Measurements from ENCODE around the gene PID1.

PID1 gene

GRCh38 chr2:229118927-229119326 is 152.2 kb downstream of the PID1 start:
- no peak for DNase-seq (ENCODE audit: low read depth in 2 of 2)

GRCh38 chr2:229118336-229118735 is 152.8 kb downstream of the PID1 start:
- DNase-seq (ENCODE audit: low read depth in 2 of 2), result no peak

- no peak for DNase-seq (ENCODE audit: low read depth in 2 of 2)
Observed at GRCh38 chr2:229111744-229112143, 159.3 kb downstream of the PID1 start.

GRCh38 chr2:229109195-229109594 is 161.9 kb downstream of the PID1 start:
- DNase-seq (ENCODE audit: low read depth in 2 of 2), result no peak

GRCh38 chr2:229107601-229108000 is 163.5 kb downstream of the PID1 start:
- no peak for DNase-seq (ENCODE audit: low read depth in 2 of 2)

- DNase-seq (ENCODE audit: low read depth in 2 of 2), result no peak
Observed at GRCh38 chr2:229104974-229105387, 166.1 kb downstream of the PID1 start.

GRCh38 chr2:229104025-229104424 is 167.1 kb downstream of the PID1 start:
- no peak for DNase-seq (ENCODE audit: low read depth in 2 of 2)

- DNase-seq (ENCODE audit: low read depth in 2 of 2), result no peak
Observed at GRCh38 chr2:229101314-229101713, 169.8 kb downstream of the PID1 start.

GRCh38 chr2:229099231-229099630 is 171.9 kb downstream of the PID1 start:
- DNase-seq (ENCODE audit: low read depth in 2 of 2), result no peak

- no peak for DNase-seq (ENCODE audit: low read depth in 2 of 2)
Observed at GRCh38 chr2:229098801-229099200, 172.3 kb downstream of the PID1 start.

GRCh38 chr2:229096409-229097066 is 174.5 kb downstream of the PID1 start:
- DNase-seq (ENCODE audit: low read depth in 2 of 2), result no peak

GRCh38 chr2:229095472-229095871 is 175.6 kb downstream of the PID1 start:
- no peak for DNase-seq (ENCODE audit: low read depth in 2 of 2)

GRCh38 chr2:229090225-229090624 is 180.9 kb downstream of the PID1 start:
- no peak for DNase-seq (ENCODE audit: low read depth in 2 of 2)

GRCh38 chr2:229089776-229090175 is 181.3 kb downstream of the PID1 start:
- no peak for DNase-seq (ENCODE audit: low read depth in 2 of 2)

GRCh38 chr2:229088966-229089700 is 182.0 kb downstream of the PID1 start:
- DNase-seq (ENCODE audit: low read depth in 2 of 2), result no peak

- DNase-seq (ENCODE audit: low read depth in 2 of 2), result no peak
Observed at GRCh38 chr2:229088517-229088913, 182.6 kb downstream of the PID1 start.

GRCh38 chr2:229087843-229088516 is 183.1 kb downstream of the PID1 start:
- DNase-seq (ENCODE audit: low read depth in 2 of 2), result no peak

- no peak for DNase-seq (ENCODE audit: low read depth in 2 of 2)
Observed at GRCh38 chr2:229087267-229087666, 183.8 kb downstream of the PID1 start.

GRCh38 chr2:229085439-229085838 is 185.6 kb downstream of the PID1 start:
- no peak for DNase-seq (ENCODE audit: low read depth in 2 of 2)

GRCh38 chr2:229084447-229084846 is 186.6 kb downstream of the PID1 start:
- no peak for DNase-seq (ENCODE audit: low read depth in 2 of 2)

GRCh38 chr2:229083606-229084340 is 187.3 kb downstream of the PID1 start:
- DNase-seq (ENCODE audit: low read depth in 2 of 2), result no peak

- no peak for DNase-seq (ENCODE audit: low read depth in 2 of 2)
Observed at GRCh38 chr2:229081411-229081810, 189.7 kb downstream of the PID1 start.
